SK-N-MC (cell line): Measurements from ENCODE around the gene VPS13A.

Experiments
- DNase-seq: peaks from one replicate; pipeline ENCODE4 v3.0.0-alpha.2; 2011; ENCODE audit warnings: low read depth, low spot score
- H3K27ac ChIP-seq: fragments of 200-600 bp; sonication (generic); 2 replicates; pipeline ENCODE4 v1.5.1; 2016; ENCODE audit warnings: mixed run types
- H3K36me3 ChIP-seq: fragments of 200-600 bp; sonication (generic); 2 replicates; pipeline ENCODE4 v1.6.1; 2017; ENCODE audit warnings: antibody characterized with exemption, low read length, mixed read lengths; ENCODE audit not compliant: insufficient read depth
- H3K4me3 ChIP-seq: fragments of 200-600 bp; sonication (generic); 2 replicates; pipeline ENCODE4 v1.5.1; 2016
- H3K9ac ChIP-seq: fragments of 200-600 bp; sonication (generic); 2 replicates; pipeline ENCODE4 v1.8.0; 2017; ENCODE audit warnings: mixed run types, mixed read lengths; ENCODE audit not compliant: insufficient read length
- H3K9me3 ChIP-seq: fragments of 200-600 bp; sonication (generic); 2 replicates; pipeline ENCODE4 v1.6.1; 2017; ENCODE audit warnings: low read depth, mild to moderate bottlenecking, antibody characterized with exemption, low read length, moderate library complexity, mixed read lengths
- EZH2 ChIP-seq: fragments of 200-600 bp; sonication (generic); IDR thresholded peaks from one replicate; pipeline ENCODE4 v1.6.1; 2017; ENCODE audit warnings: antibody characterized with exemption
- FOXP2 ChIP-seq: optimal IDR thresholded peaks from 2 replicates; pipeline ENCODE3; 2011; ENCODE audit warnings: mild to moderate bottlenecking, moderate library complexity; ENCODE audit not compliant: insufficient read depth; ENCODE audit errors: extremely low read length, control extremely low read depth
- POLR2AphosphoS5 ChIP-seq: IDR thresholded peaks from 2 replicates; pipeline ENCODE4 v1.6.1; 2012; ENCODE audit warnings: mild to moderate bottlenecking, low read depth, low read length, borderline replicate concordance

The VPS13A gene

DNA sequence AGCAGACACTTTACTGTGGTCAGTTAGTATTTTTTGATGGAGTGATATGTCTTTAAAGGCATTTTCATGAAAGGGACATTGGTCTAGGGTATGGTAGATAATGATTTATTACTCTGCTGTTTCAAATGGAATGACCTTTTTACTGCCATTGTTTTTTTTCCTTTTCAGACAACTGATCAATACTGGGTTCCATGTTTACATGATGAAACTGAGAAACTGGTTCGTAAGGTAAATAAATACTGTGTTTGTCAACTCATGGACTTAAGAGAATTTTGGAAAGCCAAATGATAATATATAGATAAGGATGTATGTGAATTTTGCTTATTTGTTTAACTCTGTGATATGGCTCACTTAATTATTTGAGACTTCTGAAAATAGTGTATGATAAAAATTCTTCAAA, 35.5 kb downstream of the VPS13A start:
- no peak overlapping the region for H3K9ac ChIP-seq
- no peak overlapping the region for H3K27ac ChIP-seq
- no peaks in the 10 kb centered on the region for H3K9me3 ChIP-seq
- peaks cover 4% of the 10 kb centered on the region; the same call in 1 of the 2 replicates for H3K36me3 ChIP-seq
- no peak for DNase-seq
- no peak overlapping the region for H3K4me3 ChIP-seq
- TF ChIP-seq EZH2 (no peak), FOXP2 (no peak), POLR2AphosphoS5 (no peak)

DNA sequence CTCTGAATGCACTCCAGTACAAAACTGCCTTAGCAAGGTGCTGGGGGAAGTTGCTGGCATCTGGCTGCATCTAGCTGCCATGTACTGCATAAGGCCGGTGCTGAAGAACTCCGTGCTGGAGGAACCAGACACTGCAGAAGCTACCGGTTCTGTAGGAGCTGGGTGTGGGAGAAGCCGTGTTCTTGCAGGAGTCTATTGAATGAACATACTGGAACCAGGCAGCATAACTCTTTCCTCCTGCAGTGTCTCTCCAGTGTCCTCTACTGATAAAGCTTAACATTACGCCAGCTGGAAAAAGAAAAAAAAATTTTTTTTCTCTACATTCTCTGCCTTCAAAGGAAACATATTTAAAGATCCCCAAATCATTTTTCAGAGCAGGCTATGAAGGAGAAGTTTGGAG, 38.5 kb downstream of the VPS13A start:
- Histone ChIP-seq H3K27ac (no peak overlapping the region), H3K36me3 (no peaks in the 10 kb centered on the region; the same call in 1 of the 2 replicates), H3K9ac (no peak overlapping the region), H3K4me3 (no peak overlapping the region), H3K9me3 (no peaks in the 10 kb centered on the region)
- TF ChIP-seq FOXP2 (no peak), EZH2 (no peak), POLR2AphosphoS5 (no peak)
- no peak for DNase-seq

DNA sequence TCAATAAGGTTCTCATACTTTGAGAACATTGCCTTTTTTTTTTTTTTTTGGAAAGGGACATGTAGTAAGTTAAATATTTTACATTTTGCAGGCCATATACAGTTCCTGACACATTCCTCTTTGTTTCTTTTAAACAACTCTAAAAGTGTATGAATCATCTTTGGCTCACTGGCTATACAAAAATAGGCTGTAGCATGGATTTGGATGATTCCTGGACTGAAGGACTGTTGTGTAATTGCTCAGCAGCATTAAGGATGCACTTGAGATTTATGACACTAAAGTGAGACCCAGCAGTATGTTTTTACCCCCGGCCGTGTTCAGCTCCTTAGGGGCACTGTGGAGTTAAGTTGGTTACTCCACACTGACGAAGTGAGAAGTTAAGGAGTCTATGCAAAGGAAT, 41.3 kb downstream of the VPS13A start:
- no peak for TF ChIP-seq EZH2
- TF ChIP-seq POLR2AphosphoS5: no peak
- no peak for TF ChIP-seq FOXP2
- no peaks in the 10 kb centered on the region for H3K9me3 ChIP-seq
- H3K4me3 ChIP-seq: no peak overlapping the region
- no peak overlapping the region for H3K27ac ChIP-seq
- H3K9ac ChIP-seq: no peak overlapping the region
- DNase-seq: no peak
- H3K36me3 ChIP-seq: no peaks in the 10 kb centered on the region; the same call in 1 of the 2 replicates

DNA sequence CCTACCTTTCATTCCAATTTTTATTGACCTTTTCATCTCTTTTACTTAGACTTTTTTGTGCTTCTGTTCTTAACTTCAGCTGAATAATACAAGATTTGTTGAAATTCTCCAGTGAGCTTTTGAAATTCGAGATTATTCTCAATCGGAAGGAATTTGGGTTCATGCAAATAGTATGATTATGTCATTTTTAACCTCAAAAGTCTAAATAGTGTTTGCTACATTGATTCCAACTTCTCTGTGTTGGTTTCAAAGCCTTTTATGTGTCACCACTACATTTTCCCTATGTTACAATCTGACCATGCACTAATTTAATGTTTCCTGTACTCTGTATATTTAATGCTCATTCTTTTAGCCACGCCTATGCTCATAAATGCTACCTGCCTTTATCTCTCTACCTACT, 44.1 kb downstream of the VPS13A start:
- DNase-seq: no peak
- Histone ChIP-seq H3K4me3 (no peak overlapping the region), H3K27ac (no peak overlapping the region), H3K9me3 (no peaks in the 10 kb centered on the region), H3K36me3 (peaks cover 3% of the 10 kb centered on the region; the same call in 1 of the 2 replicates), H3K9ac (no peak overlapping the region)
- TF ChIP-seq EZH2 (no peak), FOXP2 (no peak), POLR2AphosphoS5 (no peak)

DNA sequence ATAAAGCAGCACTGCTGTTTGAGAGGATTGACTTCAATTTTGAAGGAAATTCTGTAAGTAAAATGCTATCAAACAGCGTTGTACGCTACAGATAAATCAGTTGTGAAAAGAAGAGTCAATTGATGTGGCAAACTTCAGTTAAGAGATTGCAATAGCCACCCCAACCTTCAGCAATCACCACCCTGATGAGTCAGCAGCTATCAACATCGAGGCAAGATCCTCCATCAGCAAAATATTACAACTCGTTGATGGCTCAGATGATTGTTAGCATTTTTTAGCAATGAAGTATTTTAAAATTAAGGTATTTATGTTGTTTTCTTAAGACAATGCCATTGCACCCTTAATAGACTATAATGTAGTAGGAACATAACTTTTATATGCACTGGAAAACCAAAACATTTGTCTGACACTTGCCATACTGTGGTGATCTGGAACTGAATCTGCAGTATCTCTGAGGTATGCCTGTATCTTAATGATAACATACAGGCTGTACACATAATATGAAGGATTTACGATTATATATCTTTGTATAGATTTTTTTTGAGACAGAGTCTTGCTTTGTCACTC, 47.5 kb downstream of the VPS13A start:
- H3K36me3 ChIP-seq: peaks cover 17% of the 10 kb centered on the region
- H3K9me3 ChIP-seq: no peaks in the 10 kb centered on the region
- TF ChIP-seq EZH2: no peak
- no peak for TF ChIP-seq POLR2AphosphoS5
- TF ChIP-seq FOXP2: no peak
- no peak overlapping the region for H3K9ac ChIP-seq
- H3K4me3 ChIP-seq: no peak overlapping the region
- no peak overlapping the region for H3K27ac ChIP-seq
- DNase-seq: no peak

DNA sequence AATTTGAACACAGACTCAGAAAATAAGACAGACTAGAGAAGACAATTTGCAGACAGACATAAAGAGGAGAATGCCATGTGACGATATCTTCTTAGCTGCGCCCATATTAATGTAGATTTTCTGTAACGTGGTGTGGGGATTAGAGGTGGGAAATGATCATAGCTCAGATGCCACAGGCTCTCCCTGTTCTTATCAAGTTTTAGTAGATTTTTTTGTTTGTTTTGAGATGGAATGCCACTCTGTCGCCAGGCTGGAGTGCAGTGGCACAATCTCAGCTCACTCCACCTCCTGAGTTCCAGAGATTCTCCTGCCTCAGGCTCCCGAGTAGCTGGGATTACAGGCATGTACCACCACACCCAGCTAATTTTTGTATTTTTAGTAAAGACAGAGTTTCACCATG, 59.4 kb downstream of the VPS13A start:
- H3K27ac ChIP-seq: no peak overlapping the region
- no peak overlapping the region for H3K4me3 ChIP-seq
- no peak overlapping the region for H3K9ac ChIP-seq
- no peak for TF ChIP-seq FOXP2
- no peak for TF ChIP-seq EZH2
- no peak for TF ChIP-seq POLR2AphosphoS5
- no peak for DNase-seq
- no peaks in the 10 kb centered on the region for H3K9me3 ChIP-seq
- H3K36me3 ChIP-seq: peaks cover 9% of the 10 kb centered on the region; the same call in 1 of the 2 replicates

DNA sequence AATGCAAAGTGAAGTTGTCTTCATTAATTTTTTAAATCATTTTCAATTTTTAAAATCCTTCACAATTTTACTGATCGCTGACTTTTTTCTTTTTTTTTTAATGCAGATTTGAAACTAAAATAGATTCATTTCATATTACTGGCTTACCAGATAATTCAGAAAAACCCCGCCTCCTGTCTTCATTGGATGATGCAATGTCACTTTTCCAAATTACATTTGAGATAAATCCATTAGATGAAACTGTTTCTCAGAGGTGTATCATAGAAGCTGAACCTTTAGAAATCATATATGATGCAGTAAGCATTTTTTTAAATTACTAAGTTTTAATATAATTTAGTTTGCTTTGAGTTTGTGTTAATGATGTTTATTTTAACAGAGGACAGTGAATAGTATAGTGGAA, 60.6 kb downstream of the VPS13A start:
- H3K9me3 ChIP-seq: no peaks in the 10 kb centered on the region
- no peak overlapping the region for H3K9ac ChIP-seq
- no peak for DNase-seq
- no peak overlapping the region for H3K4me3 ChIP-seq
- no peak for TF ChIP-seq POLR2AphosphoS5
- no peak for TF ChIP-seq FOXP2
- no peak for TF ChIP-seq EZH2
- no peak overlapping the region for H3K27ac ChIP-seq
- peaks cover 13% of the 10 kb centered on the region; the same call in 1 of the 2 replicates for H3K36me3 ChIP-seq

DNA sequence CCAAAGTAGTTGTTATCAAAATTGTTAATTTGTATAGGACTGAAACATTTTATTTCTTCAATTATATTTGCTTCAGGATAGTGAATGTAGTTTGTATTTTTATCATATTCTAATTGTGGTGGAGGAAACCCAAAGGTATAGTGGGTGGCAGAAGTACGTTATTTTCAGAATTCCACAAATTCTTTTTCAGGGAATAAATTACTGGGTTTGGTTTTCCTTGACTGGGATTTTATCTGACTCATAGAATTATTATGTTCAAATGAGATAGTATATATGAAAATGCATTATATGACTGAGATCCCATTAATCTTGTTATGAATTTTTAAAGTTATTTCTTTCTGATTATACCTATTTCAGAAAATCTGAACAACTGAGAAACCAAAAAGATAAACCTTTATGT, 73.7 kb downstream of the VPS13A start:
- Histone ChIP-seq H3K36me3 (no peaks in the 10 kb centered on the region), H3K9ac (no peak overlapping the region), H3K4me3 (no peak overlapping the region), H3K9me3 (no peaks in the 10 kb centered on the region), H3K27ac (no peak overlapping the region)
- DNase-seq: no peak
- no peak for TF ChIP-seq POLR2AphosphoS5
- no peak for TF ChIP-seq FOXP2
- no peak for TF ChIP-seq EZH2

DNA sequence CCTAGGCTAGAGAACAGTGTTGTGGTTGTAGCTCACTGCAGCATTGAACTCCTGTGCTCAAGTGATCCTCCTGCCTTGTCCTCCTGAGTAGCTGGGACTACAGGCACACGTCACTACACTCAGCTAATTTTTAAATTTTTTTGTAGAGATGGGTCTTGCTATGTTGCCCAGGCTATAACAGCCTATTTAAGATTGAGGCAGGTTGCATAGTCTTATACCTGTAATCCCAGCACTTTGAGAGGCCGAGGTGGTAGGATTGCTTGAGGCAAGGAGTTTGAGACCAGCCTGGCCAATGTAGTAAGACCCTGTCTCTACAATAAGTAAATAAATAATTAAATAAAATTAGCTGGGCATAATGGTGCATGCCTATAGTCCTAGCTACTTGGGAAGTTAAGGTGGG, 79.9 kb downstream of the VPS13A start:
- Histone ChIP-seq H3K9me3 (no peaks in the 10 kb centered on the region), H3K4me3 (no peak overlapping the region), H3K9ac (no peak overlapping the region), H3K27ac (no peak overlapping the region), H3K36me3 (no peaks in the 10 kb centered on the region; the same call in 1 of the 2 replicates)
- TF ChIP-seq FOXP2 (no peak), EZH2 (no peak), POLR2AphosphoS5 (no peak)
- no peak for DNase-seq
